Neuronal stem cell (in vitro differentiated cells): ENCODE results near the gene RBM20.
A peak's percentile ranks its signal among the peaks of the same experiment; 100 is the strongest.

Source experiments
- DNase-seq: peaks from one replicate; pipeline ENCODE4 v3.0.0-alpha.2; 2013; ENCODE audit warnings: low spot score
- H2AFZ ChIP-seq: one replicate; pipeline ENCODE4 v1.6.1; 2013; ENCODE audit warnings: mild to moderate bottlenecking, low read length, inconsistent platforms
- H2AK5ac ChIP-seq: 2 replicates; pipeline ENCODE4 v1.6.1; 2013; ENCODE audit warnings: low read depth, mild to moderate bottlenecking, inconsistent platforms, low read length, moderate library complexity, mixed read lengths
- H2BK120ac ChIP-seq: 2 replicates; pipeline ENCODE4 v1.6.1; 2013; ENCODE audit warnings: low read depth, mild to moderate bottlenecking, inconsistent platforms, low read length, moderate library complexity, mixed read lengths
- H2BK12ac ChIP-seq: one replicate; pipeline ENCODE4 v1.6.1; 2013; ENCODE audit warnings: low read length, inconsistent platforms
- H2BK15ac ChIP-seq: 2 replicates; pipeline ENCODE4 v1.6.1; 2013; ENCODE audit warnings: mild to moderate bottlenecking, low read length, inconsistent platforms, mixed read lengths
- H2BK5ac ChIP-seq: one replicate; pipeline ENCODE4 v1.6.1; 2013; ENCODE audit warnings: inconsistent platforms, mild to moderate bottlenecking, low read length, moderate library complexity
- H3K14ac ChIP-seq: one replicate; pipeline ENCODE4 v1.6.1; 2013; ENCODE audit warnings: low read length, inconsistent platforms
- H3K18ac ChIP-seq: 2 replicates; pipeline ENCODE4 v1.6.1; 2013; ENCODE audit warnings: low read length, inconsistent platforms
- H3K23ac ChIP-seq: 2 replicates; pipeline ENCODE4 v1.6.1; 2013; ENCODE audit warnings: low read depth, mild to moderate bottlenecking, mixed read lengths, low read length, inconsistent platforms; ENCODE audit not compliant: poor library complexity
- H3K27ac ChIP-seq: replicated peaks from 3 replicates; pipeline ENCODE4 v1.5.1; 2013; ENCODE audit warnings: low read length, inconsistent platforms
- H3K27me3 ChIP-seq, 3 experiments: 2 replicates each; pipeline ENCODE4 v1.6.1; 2013; ENCODE audit warnings: low read length in 3 of 3, mild to moderate bottlenecking in 2 of 3, inconsistent platforms in 1 of 3, low read depth in 1 of 3, mixed read lengths in 1 of 3, moderate library complexity in 1 of 3; ENCODE audit not compliant: control insufficient read depth in 3 of 3, insufficient read depth in 3 of 3
- H3K36me3 ChIP-seq, 2 donors: replicated peaks in 1 of 2; 2 replicates each; pipeline ENCODE4 v1.6.1; 2013; ENCODE audit warnings: low read length in 2 of 2; ENCODE audit not compliant: control insufficient read depth in 2 of 2, insufficient read depth in 2 of 2
- H3K4ac ChIP-seq: 2 replicates; pipeline ENCODE4 v1.6.1; 2013; ENCODE audit warnings: inconsistent platforms, mild to moderate bottlenecking, low read length, moderate library complexity
- H3K4me1 ChIP-seq, 2 donors: 1 replicate in 1 of 2; 2 replicates in 1 of 2; pipeline ENCODE4 v1.6.1; 2013; ENCODE audit warnings: low read length in 2 of 2, low read depth in 1 of 2; ENCODE audit not compliant: control insufficient read depth in 2 of 2, insufficient read depth in 1 of 2
- H3K4me2 ChIP-seq: one replicate; pipeline ENCODE4 v1.6.1; 2013; ENCODE audit warnings: mild to moderate bottlenecking, low read length, inconsistent platforms; ENCODE audit not compliant: insufficient read depth, poor library complexity, severe bottlenecking
- H3K4me3 ChIP-seq, 2 donors: 2 replicates each; pipeline ENCODE4 v1.5.1; 2013; ENCODE audit warnings: low read length in 2 of 2, mild to moderate bottlenecking in 2 of 2, inconsistent platforms in 1 of 2, moderate library complexity in 1 of 2
- H3K79me1 ChIP-seq: one replicate; pipeline ENCODE4 v1.6.1; 2013; ENCODE audit warnings: low read depth, mild to moderate bottlenecking, inconsistent platforms, low read length, moderate library complexity
- H3K9ac ChIP-seq: one replicate; pipeline ENCODE4 v1.6.1; 2013; ENCODE audit warnings: mild to moderate bottlenecking, low read depth, low read length, inconsistent platforms; ENCODE audit not compliant: poor library complexity
- H3K9me3 ChIP-seq, 2 donors: replicated peaks in 1 of 2; 2 replicates each; pipeline versions ENCODE3 to v1.6.1; 2013; ENCODE audit warnings: low read length in 2 of 2, mild to moderate bottlenecking in 2 of 2, inconsistent platforms in 1 of 2, low read depth in 1 of 2, mixed read lengths in 1 of 2, moderate library complexity in 1 of 2; ENCODE audit not compliant: control insufficient read depth in 2 of 2, insufficient read depth in 1 of 2
- H4K8ac ChIP-seq: one replicate; pipeline ENCODE4 v1.6.1; 2013; ENCODE audit warnings: low read depth, mild to moderate bottlenecking, inconsistent platforms, low read length, moderate library complexity
- H4K91ac ChIP-seq: one replicate; pipeline ENCODE4 v1.6.1; 2013; ENCODE audit warnings: low read length, low read depth, mild to moderate bottlenecking, inconsistent platforms; ENCODE audit not compliant: poor library complexity
- WGBS, 2 donors: extraction: QIAGEN DNeasy Blood & Tissue Kit; methylation state at CpG; one replicate each; pipeline ENCODE4 v1.1.7; 2013; ENCODE audit warnings: missing lambda C conversion rate in 2 of 2, mixed read lengths in 1 of 2; ENCODE audit not compliant: insufficient read length in 2 of 2, insufficient replicate concordance in 1 of 2; ENCODE audit errors: extremely low coverage in 2 of 2; 5-methylcytosine and 5-hydroxymethylcytosine counted together

The RBM20 gene

DNA sequence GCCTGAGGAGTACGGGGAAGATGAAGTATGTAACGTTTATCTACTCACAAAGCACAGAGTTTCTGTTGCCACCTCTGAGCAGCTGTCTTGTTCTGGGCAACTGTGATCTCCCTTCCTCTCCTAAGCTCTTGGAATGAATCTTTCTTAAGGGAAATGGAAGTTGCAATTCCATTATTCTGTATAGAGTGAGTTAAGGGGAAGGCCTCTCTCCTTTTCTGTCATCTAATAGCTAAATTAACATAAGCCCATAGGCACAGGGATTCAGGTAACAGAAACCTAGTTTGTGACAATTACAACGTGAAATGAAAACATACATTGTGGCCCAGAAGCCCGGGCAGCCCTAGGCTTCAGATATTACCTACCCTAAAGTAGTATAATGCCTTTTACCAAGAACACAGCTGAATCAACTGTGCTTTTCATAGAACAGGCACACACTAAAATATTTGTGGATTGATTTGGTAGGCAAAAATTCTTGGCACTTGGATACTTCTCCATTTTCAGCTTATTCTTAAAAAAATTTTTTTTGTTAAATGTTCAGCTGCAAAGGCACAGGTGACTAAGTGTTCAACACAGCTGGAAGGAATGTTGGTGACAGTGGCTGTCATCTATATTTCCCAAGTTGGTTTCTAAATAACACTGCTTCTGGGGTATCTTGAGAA is 223.8 kb downstream of the RBM20 start:
- Histone ChIP-seq H3K79me1 (no peaks in the 10 kb centered on the region), H3K4ac (no peak overlapping the region), H2BK120ac (no peak overlapping the region), H4K91ac (no peak overlapping the region), H3K4me1 (peaks cover 23 to 26% of the 10 kb centered on the region in 2 donors), H3K14ac (no peak overlapping the region), H3K36me3 (no peaks in the 10 kb centered on the region), H3K4me2 (no peak overlapping the region), H3K9ac (no peak overlapping the region), H2BK12ac (no peak overlapping the region), H3K23ac (no peak overlapping the region), H3K4me3 (no peak overlapping the region), H2BK5ac (no peak overlapping the region), H2AK5ac (no peak overlapping the region), H3K9me3 (no peaks in the 10 kb centered on the region), H3K27me3 (no peaks in the 10 kb centered on the region), H3K18ac (no peak overlapping the region), H3K27ac (no peak overlapping the region), H4K8ac (no peak overlapping the region), H2BK15ac (no peak overlapping the region), H2AFZ (peak overlapping the region; percentile 2)
- no CpG with 5 or more reads among the region's 4 CpGs for WGBS, 2 donors
- DNase-seq, result no peak

- Histone ChIP-seq H4K91ac (no peak overlapping the region), H2AK5ac (no peak overlapping the region), H3K27me3 (no peaks in the 10 kb centered on the region), H3K9ac (no peak overlapping the region), H3K36me3 (no peaks in the 10 kb centered on the region), H3K9me3 (no peaks in the 10 kb centered on the region), H3K4me1 (peaks cover 23 to 28% of the 10 kb centered on the region in 2 donors), H3K4me2 (no peak overlapping the region), H3K14ac (no peak overlapping the region), H2BK12ac (no peak overlapping the region), H4K8ac (no peak overlapping the region), H3K27ac (no peak overlapping the region), H3K4ac (no peak overlapping the region), H2BK120ac (no peak overlapping the region), H3K23ac (no peak overlapping the region), H3K18ac (no peak overlapping the region), H2BK15ac (no peak overlapping the region), H2AFZ (no peak overlapping the region), H3K4me3 (no peak overlapping the region), H3K79me1 (no peaks in the 10 kb centered on the region), H2BK5ac (no peak overlapping the region)
- WGBS, 2 donors, result no CpG with 5 or more reads among the region's 6 CpGs
- DNase-seq, result no peak
These were observed 224.8 kb downstream of the RBM20 start for GRCh38 chr10:110868981-110869380.

DNA sequence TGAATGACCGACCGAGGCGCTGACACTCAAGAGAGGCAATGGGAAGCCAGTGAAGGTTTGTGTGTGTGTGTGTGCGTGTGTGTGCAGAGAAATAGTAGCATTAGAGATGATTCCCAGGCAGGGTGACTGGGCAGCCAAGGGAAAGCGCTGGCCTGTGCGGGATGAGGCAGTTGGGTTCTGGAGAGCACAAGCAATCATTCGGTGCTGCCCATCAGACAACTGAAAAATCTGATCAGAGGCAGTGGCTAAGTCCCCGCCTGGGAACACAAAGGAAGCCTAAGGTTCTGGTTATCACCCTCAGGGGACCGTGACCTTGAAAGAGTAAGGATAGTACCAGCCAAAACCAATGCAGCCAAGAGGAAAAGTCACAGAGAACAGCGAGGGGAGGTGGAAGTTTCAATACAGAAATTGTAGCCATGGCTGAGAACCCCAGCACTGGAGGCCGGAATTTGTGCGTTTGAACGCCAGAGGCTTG is 226.7 kb downstream of the RBM20 start:
- Histone ChIP-seq H3K4me1 (peaks cover 14 to 19% of the 10 kb centered on the region in 2 donors), H3K36me3 (peaks cover 0 to 2% of the 10 kb centered on the region in 2 donors), H3K4me2 (no peak overlapping the region), H3K4me3 (peak overlapping the region in 1 of 2 donors; percentile 43), H3K27me3 (no peaks in the 10 kb centered on the region), H3K9ac (peak overlapping the region; percentile 47), H2BK15ac (peak overlapping the region; percentile 98), H4K91ac (peak overlapping the region; percentile 98), H3K9me3 (no peaks in the 10 kb centered on the region), H3K4ac (peak overlapping the region; percentile 45), H3K18ac (peak overlapping the region; percentile 69), H4K8ac (peak overlapping the region; percentile 53), H2AFZ (peak overlapping the region; percentile 77), H2BK12ac (no peak overlapping the region), H3K14ac (no peak overlapping the region), H3K27ac (peak overlapping the region; percentile 87), H2BK120ac (peak overlapping the region; percentile 7), H2AK5ac (peak overlapping the region; percentile 38), H2BK5ac (peak overlapping the region; percentile 4), H3K23ac (no peak overlapping the region), H3K79me1 (no peaks in the 10 kb centered on the region)
- no peak for DNase-seq
- WGBS, 2 donors, result no CpG with 5 or more reads among the region's 13 CpGs

- no CpG with 5 or more reads among the region's 47 CpGs for WGBS, 2 donors
- peak within 1 kb of the TSS; percentile 53 for H4K8ac ChIP-seq
- peak within 1 kb of the TSS; percentile 96 for H3K27ac ChIP-seq
- peak within 1 kb of the TSS; percentile 54 for H3K4me2 ChIP-seq
- H3K4me1 ChIP-seq, result peaks cover 14 to 16% of the 10 kb centered on the region in 2 donors
- no peak within 1 kb of the TSS for H2BK12ac ChIP-seq
- peak within 1 kb of the TSS; percentile 93 for H3K9ac ChIP-seq
- H4K91ac ChIP-seq, result peak within 1 kb of the TSS; percentile 98
- peak within 1 kb of the TSS; percentile 98 for H2BK15ac ChIP-seq
- no peaks in the 10 kb centered on the region for H3K27me3 ChIP-seq
- H3K79me1 ChIP-seq, result no peaks in the 10 kb centered on the region
- peaks cover 2 to 9% of the 10 kb centered on the region in 2 donors for H3K36me3 ChIP-seq
- H2BK120ac ChIP-seq, result peak within 1 kb of the TSS; percentile 81
- peak; percentile 99 for DNase-seq
- H3K4ac ChIP-seq, result peak within 1 kb of the TSS; percentile 45
- H3K14ac ChIP-seq, result peak within 1 kb of the TSS; percentile 21
- peak within 1 kb of the TSS; percentile 89 for H2AFZ ChIP-seq
- peak within 1 kb of the TSS; percentile 66 to 94 for H3K4me3 ChIP-seq
- H3K9me3 ChIP-seq, result no peaks in the 10 kb centered on the region
- peak within 1 kb of the TSS; percentile 98 for H3K18ac ChIP-seq
- H2BK5ac ChIP-seq, result peak within 1 kb of the TSS; percentile 87
- peak within 1 kb of the TSS; percentile 95 for H3K23ac ChIP-seq
- H2AK5ac ChIP-seq, result peak within 1 kb of the TSS; percentile 84
These were observed 227.4 kb downstream of the RBM20 start, which contains the start of gene PDCD4 for GRCh38 chr10:110871298-110872084. PDCD4 (plus strand) TSS chr10:110871928; CDS start chr10:110876028, 4,100 bp downstream.
